Smooth muscle cell (in vitro differentiated cells): ENCODE data around the gene DNER. TPM values are rescaled to one million over a fixed set of nuclear protein-coding genes. Genes with fewer than 3 reads are reported as not detected.

Source experiments
- DNase-seq: peaks from one replicate; lab custom pipeline; 2025; ENCODE audit not compliant: unreplicated experiment; lab: John Stamatoyannopoulos, UW
- H2AFZ ChIP-seq: fragments of 200-600 bp; sonication (generic); 2 replicates; pipeline ENCODE4 v1.6.0; 2016; ENCODE audit warnings: antibody characterized with exemption, low read depth, mild to moderate bottlenecking
- H3F3A ChIP-seq: fragments of 200-600 bp; sonication (generic); 2 replicates; pipeline ENCODE4 v1.6.0; 2017; ENCODE audit warnings: antibody characterized with exemption, low read depth
- H3K27ac ChIP-seq: fragments of 200-600 bp; sonication (generic); 2 replicates; pipeline ENCODE4 v1.5.1; 2016; ENCODE audit warnings: low read depth, mild to moderate bottlenecking
- H3K27me3 ChIP-seq: fragments of 200-600 bp; sonication (generic); 2 replicates; pipeline ENCODE4 v1.6.1; 2016; ENCODE audit warnings: low read depth, mild to moderate bottlenecking
- H3K36me3 ChIP-seq: fragments of 200-600 bp; sonication (generic); 2 replicates; pipeline ENCODE4 v1.5.1; 2016; ENCODE audit warnings: low read depth
- H3K4me1 ChIP-seq: fragments of 200-600 bp; sonication (generic); 2 replicates; pipeline ENCODE4 v1.5.1; 2016; ENCODE audit warnings: low read depth
- H3K4me2 ChIP-seq: fragments of 200-600 bp; sonication (generic); 2 replicates; pipeline ENCODE4 v1.6.0; 2016; ENCODE audit warnings: mild to moderate bottlenecking
- H3K4me3 ChIP-seq: fragments of 200-600 bp; sonication (generic); 2 replicates; pipeline ENCODE4 v1.5.1; 2016; ENCODE audit warnings: mild to moderate bottlenecking
- H3K79me2 ChIP-seq: fragments of 200-600 bp; sonication (generic); 2 replicates; pipeline ENCODE4 v1.6.0; 2016; ENCODE audit warnings: low read depth, mild to moderate bottlenecking
- H3K9ac ChIP-seq: fragments of 200-600 bp; sonication (generic); 2 replicates; pipeline ENCODE4 v1.6.0; 2016; ENCODE audit warnings: low read depth
- H3K9me3 ChIP-seq: fragments of 200-600 bp; sonication (generic); replicated peaks from 2 replicates; pipeline ENCODE4 v1.5.1; 2016; ENCODE audit warnings: low read depth
- H4K20me1 ChIP-seq: fragments of 200-600 bp; sonication (generic); 2 replicates; pipeline ENCODE4 v1.6.0; 2016; ENCODE audit warnings: low read depth
- WGBS: methylation state at CpG from one replicate; pipeline ENCODE4 v1.1.7; 2016; ENCODE audit warnings: low lambda C conversion rate; 5-methylcytosine and 5-hydroxymethylcytosine counted together
- polyA plus RNA-seq: library from polyadenylated mRNA; unstranded; fragments of >200 nt; fragmentation: Nextera tagmentation; extraction: Ambion mirVana; gene quantifications from 2 replicates; pipeline ENCODE4 v1.2.1, GENCODE V29; 2016
- total RNA-seq: library from RNA; depleted of rRNA; stranded (reverse); fragments of >200 nt; gene quantifications from 2 replicates; pipeline ENCODE4 v1.2.3, GENCODE V29; 2014
- TF ChIP-seq, protein P1 (sequence below): fragments of 200-600 bp; sonication (generic); IDR thresholded peaks from 2 replicates; pipeline ENCODE4 v1.5.1; 2017; ENCODE audit warnings: borderline replicate concordance, mild to moderate bottlenecking, antibody characterized with exemption; ENCODE audit not compliant: insufficient read depth, poor library complexity, severe bottlenecking

DNER gene
- total and polyA plus RNA-seq, 2 experiments from 2014 or later = 0.31 to 0.61 TPM

DNA sequence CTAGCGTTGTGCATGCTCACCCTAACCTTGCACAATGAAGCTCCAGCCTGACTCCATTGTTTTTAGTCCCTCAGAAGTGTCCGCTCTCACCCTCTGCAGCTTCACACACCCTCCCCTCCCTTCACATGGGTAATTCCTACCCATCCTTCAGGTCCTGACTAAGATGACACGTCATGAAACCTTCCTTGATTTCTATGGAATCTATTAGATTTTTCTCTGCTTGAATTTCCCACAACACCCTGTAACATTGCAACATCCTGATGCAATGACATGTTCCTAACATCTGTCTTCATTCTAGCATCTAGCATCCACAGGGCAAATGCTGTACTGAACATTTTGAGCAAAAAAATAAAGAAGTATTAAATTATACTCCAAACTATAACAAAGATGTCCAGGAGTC lies 366.2 kb downstream of the DNER start:
- no peak for DNase-seq
- H2AFZ ChIP-seq = no peak overlapping the region
- H3K9ac ChIP-seq = no peak overlapping the region
- 88% methylated on average over 3 of the region's 3 CpGs for WGBS
- H3K27me3 ChIP-seq = no peaks in the 10 kb centered on the region
- H3K36me3 ChIP-seq = no peaks in the 10 kb centered on the region
- no peaks in the 10 kb centered on the region for H3K79me2 ChIP-seq
- H3K4me2 ChIP-seq = no peak overlapping the region
- no peaks in the 10 kb centered on the region for H3K4me1 ChIP-seq
- no peak overlapping the region for H3K4me3 ChIP-seq
- H3K27ac ChIP-seq = no peak overlapping the region
- no peaks in the 10 kb centered on the region for H3K9me3 ChIP-seq
- TF ChIP-seq, protein P1, sequence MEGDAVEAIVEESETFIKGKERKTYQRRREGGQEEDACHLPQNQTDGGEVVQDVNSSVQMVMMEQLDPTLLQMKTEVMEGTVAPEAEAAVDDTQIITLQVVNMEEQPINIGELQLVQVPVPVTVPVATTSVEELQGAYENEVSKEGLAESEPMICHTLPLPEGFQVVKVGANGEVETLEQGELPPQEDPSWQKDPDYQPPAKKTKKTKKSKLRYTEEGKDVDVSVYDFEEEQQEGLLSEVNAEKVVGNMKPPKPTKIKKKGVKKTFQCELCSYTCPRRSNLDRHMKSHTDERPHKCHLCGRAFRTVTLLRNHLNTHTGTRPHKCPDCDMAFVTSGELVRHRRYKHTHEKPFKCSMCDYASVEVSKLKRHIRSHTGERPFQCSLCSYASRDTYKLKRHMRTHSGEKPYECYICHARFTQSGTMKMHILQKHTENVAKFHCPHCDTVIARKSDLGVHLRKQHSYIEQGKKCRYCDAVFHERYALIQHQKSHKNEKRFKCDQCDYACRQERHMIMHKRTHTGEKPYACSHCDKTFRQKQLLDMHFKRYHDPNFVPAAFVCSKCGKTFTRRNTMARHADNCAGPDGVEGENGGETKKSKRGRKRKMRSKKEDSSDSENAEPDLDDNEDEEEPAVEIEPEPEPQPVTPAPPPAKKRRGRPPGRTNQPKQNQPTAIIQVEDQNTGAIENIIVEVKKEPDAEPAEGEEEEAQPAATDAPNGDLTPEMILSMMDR = no peak
- no peaks in the 10 kb centered on the region for H4K20me1 ChIP-seq
- no peaks in the 10 kb centered on the region for H3F3A ChIP-seq

DNA sequence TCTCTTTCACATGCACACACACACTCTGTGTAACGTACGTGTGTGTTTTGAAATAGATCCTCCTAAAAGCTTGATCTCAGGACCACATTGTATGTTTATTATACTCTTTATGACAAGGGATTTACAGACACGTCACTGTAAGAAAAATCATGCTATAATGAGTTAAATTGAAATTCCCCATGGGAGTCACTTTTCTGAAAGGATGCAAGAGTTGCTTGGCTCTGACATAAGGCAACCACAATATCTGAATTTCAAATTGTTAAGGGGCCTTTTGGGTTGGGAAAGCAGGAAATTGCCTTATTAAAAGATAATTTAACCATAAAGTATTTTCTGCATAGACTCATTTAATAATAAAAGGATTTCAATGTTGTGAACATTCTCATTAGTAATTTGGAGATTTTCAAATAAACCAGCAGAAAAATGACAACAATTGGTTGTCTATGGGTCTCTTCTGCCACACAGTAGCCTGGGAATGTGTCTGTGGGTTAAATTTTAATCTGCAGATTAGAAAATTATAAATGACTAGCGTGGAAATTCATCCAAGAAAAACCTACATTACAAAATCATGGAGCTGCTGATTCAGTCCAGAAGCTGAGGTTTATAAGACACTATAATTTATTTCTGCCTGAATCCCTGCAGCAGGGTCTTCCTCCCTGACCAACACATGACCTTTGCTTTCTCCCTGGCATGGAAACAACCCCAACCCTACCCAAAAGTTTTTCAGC lies 367.4 kb downstream of the DNER start:
- H3K9me3 ChIP-seq = no peaks in the 10 kb centered on the region
- H3K79me2 ChIP-seq = no peaks in the 10 kb centered on the region
- 63% methylated on average over 4 of the region's 4 CpGs for WGBS
- H3K27me3 ChIP-seq = no peaks in the 10 kb centered on the region
- DNase-seq = no peak
- no peak overlapping the region for H2AFZ ChIP-seq
- H4K20me1 ChIP-seq = no peaks in the 10 kb centered on the region
- H3K4me3 ChIP-seq = no peak overlapping the region
- H3F3A ChIP-seq = no peaks in the 10 kb centered on the region
- no peak overlapping the region for H3K27ac ChIP-seq
- no peak overlapping the region for H3K9ac ChIP-seq
- no peaks in the 10 kb centered on the region for H3K4me1 ChIP-seq
- no peak overlapping the region for H3K4me2 ChIP-seq
- TF ChIP-seq, protein P1 = no peak
- H3K36me3 ChIP-seq = no peaks in the 10 kb centered on the region

DNA sequence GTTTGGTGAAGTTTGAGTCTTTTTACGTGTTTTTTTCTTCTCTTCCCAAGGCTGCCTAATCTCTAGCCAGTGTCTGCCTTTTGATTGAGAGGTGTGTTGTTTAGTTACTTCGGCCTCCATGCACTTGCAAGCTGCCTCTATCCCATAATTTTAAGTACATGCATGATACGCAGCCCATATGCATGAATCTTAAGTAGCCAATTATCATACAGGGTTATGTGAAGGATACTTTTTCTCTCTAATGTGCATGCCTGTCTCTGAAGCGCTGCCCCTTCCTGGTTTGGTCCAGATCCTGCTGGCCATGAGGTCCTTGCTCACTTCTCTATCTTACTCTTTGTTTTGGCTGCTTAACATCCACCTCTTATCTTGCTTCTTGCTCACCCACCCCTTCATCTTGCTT lies 369.4 kb downstream of the DNER start:
- H3F3A ChIP-seq = no peaks in the 10 kb centered on the region
- H3K4me3 ChIP-seq = no peak overlapping the region
- WGBS = 85% methylated on average over 4 of the region's 4 CpGs
- H3K36me3 ChIP-seq = no peaks in the 10 kb centered on the region
- no peaks in the 10 kb centered on the region for H3K4me1 ChIP-seq
- H4K20me1 ChIP-seq = no peaks in the 10 kb centered on the region
- TF ChIP-seq, protein P1 = no peak
- peak overlapping the region; percentile 38 for H3K4me2 ChIP-seq
- H3K9me3 ChIP-seq = no peaks in the 10 kb centered on the region
- no peaks in the 10 kb centered on the region for H3K27me3 ChIP-seq
- no peak overlapping the region for H2AFZ ChIP-seq
- no peak overlapping the region for H3K9ac ChIP-seq
- DNase-seq = no peak
- peak overlapping the region; percentile 47 for H3K27ac ChIP-seq
- no peaks in the 10 kb centered on the region for H3K79me2 ChIP-seq

DNA sequence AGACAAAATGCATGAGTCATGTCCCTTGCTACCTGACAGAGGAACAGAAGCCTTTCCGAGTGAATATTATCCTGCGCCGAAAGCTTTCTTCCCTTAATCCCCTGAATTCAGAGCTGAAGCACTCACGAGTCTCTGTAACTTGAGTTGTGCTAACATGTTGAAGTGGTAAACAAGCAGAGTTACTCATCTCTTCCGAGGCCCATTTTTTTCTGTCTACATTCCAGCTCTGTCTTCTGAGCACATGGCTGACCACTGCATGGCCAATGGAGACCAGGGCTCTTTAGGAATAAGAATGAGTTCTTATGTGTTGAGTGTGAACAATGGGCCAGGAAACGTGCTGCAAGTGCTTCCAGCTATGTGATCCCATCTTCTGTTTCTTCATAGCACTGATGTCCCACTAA lies 370.2 kb downstream of the DNER start:
- Histone ChIP-seq H3K79me2 (no peaks in the 10 kb centered on the region), H3K27ac (peak overlapping the region; percentile 47), H3K36me3 (no peaks in the 10 kb centered on the region), H3K9me3 (no peaks in the 10 kb centered on the region), H3K27me3 (no peaks in the 10 kb centered on the region), H3K4me2 (peak overlapping the region; percentile 38), H3F3A (no peaks in the 10 kb centered on the region), H3K9ac (no peak overlapping the region), H3K4me3 (no peak overlapping the region), H2AFZ (no peak overlapping the region), H3K4me1 (no peaks in the 10 kb centered on the region), H4K20me1 (no peaks in the 10 kb centered on the region)
- no peak for DNase-seq
- WGBS = 20% methylated on average over 6 of the region's 6 CpGs
- TF ChIP-seq, protein P1 = no peak
